Stomach (tissue), 4 donors: ENCODE measurements around the gene SHISA4.

Experiments used
- EP300 ChIP-seq: sonication (generic); formaldehyde crosslinking; IDR thresholded peaks from one replicate; pipeline ENCODE4 v1.6.1; 2017; ENCODE audit warnings: antibody characterized with exemption
- POLR2A ChIP-seq, 4 donors: fragments of 450-650 bp; IDR thresholded peaks; one replicate each; pipeline ENCODE4 v1.6.1; 2016; ENCODE audit warnings: antibody characterized with exemption in 4 of 4, control low read depth in 2 of 4, mild to moderate bottlenecking in 1 of 4, moderate library complexity in 1 of 4
- TF ChIP-seq, protein P1 (sequence below), 7 experiments: fragments of 450-650 bp in 4 of 7; fragments of 200-600 bp in 3 of 7; sonication (generic) in 3 of 7; IDR thresholded peaks; one replicate each; pipeline ENCODE4 v1.5.1; 2016 to 2019; ENCODE audit warnings: antibody characterized with exemption in 7 of 7, control low read depth in 2 of 7, mild to moderate bottlenecking in 1 of 7

GRCh38 chr1:201917362-201918033 lies 28.8 kb downstream of the SHISA4 start:
- TF ChIP-seq, protein P1, sequence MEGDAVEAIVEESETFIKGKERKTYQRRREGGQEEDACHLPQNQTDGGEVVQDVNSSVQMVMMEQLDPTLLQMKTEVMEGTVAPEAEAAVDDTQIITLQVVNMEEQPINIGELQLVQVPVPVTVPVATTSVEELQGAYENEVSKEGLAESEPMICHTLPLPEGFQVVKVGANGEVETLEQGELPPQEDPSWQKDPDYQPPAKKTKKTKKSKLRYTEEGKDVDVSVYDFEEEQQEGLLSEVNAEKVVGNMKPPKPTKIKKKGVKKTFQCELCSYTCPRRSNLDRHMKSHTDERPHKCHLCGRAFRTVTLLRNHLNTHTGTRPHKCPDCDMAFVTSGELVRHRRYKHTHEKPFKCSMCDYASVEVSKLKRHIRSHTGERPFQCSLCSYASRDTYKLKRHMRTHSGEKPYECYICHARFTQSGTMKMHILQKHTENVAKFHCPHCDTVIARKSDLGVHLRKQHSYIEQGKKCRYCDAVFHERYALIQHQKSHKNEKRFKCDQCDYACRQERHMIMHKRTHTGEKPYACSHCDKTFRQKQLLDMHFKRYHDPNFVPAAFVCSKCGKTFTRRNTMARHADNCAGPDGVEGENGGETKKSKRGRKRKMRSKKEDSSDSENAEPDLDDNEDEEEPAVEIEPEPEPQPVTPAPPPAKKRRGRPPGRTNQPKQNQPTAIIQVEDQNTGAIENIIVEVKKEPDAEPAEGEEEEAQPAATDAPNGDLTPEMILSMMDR (IDR thresholded peaks at IDR 0.05): no peak
- TF ChIP-seq POLR2A (IDR thresholded peaks at IDR 0.05) (no peak), EP300 (peak; percentile 84)
